ENCODE results near the gene MRNIP. TPM values are rescaled to one million over a fixed set of nuclear protein-coding genes. Genes with fewer than 3 reads are reported as not detected.
"Not testable (repeated sequence)": the region's sequence is repeated elsewhere in the genome, so short reads cannot be mapped to it uniquely, and the experiment has no call there.

The MRNIP gene
- total and polyA plus RNA-seq, 5 donors from 2014 or later = 10.2 to 46.4 (median 18.2) TPM

DNA sequence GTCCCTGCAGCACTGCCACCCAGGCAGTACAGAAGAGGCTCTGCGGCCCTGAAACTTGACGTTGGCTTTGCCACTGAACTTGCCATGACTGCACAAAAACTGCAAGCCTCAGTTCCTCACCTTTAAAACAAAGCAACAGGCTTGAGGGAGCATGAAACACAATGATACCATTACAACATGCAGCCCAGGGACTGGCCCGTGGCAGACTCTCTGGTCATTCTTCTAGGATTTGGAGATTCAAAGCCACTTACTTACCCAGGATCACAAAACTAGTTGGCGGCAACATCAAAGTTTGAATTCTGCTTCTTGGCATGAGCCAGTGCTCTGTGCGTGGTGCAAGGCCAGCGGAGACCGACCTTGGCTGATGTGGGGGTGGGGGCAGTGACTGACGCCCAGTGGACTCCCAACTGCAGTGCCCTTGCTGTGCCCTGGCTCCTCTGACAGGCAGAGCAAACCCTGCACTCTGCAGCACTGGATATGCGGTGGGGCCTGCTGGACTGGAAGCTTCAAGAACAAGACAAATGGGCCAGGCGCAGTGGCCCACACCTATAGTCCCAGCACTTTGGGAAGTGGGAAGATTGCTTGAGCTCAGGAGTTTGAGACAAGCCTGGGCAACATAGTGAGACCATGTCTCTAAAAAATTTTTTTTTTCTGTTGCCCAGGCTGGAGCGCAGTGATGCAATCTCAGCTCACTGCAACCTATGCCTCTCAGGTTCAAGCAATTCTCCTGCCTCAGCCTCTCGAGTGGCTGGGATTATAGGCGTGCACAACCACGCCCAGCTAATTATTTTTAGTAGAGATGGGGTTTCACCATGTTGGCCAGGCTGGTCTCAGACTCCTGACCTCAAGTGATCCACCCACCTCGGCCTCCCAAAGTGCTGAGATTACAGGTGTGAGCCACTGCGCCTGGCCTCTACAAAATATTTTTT lies 19.0 kb downstream of the MRNIP start:
- H3K9me3 ChIP-seq (ENCODE audit: control insufficient read depth in 2 of 2, low read length in 2 of 2) = no peaks in the 10 kb centered on the region
- H3K27me3 Mint-ChIP-seq = no peaks in the 10 kb centered on the region
- peaks cover 32% of the 10 kb centered on the region for H3K36me3 Mint-ChIP-seq
- peak overlapping the region in 1 of 4 donors; percentile 21 for H3K4me3 Mint-ChIP-seq
- no peak overlapping the region for H3K27ac ChIP-seq (ENCODE audit: insufficient read depth, low read length, poor library complexity, severe bottlenecking)
- peaks cover 0 to 2% (median 0%) of the 10 kb centered on the region in 7 donors for H3K9me3 Mint-ChIP-seq
- H3K4me1 Mint-ChIP-seq = peaks cover 10 to 19% (median 14%) of the 10 kb centered on the region in 4 donors
- H3K4me3 ChIP-seq (ENCODE audit: low read depth, low read length) = no peak overlapping the region
- peaks cover 30% of the 10 kb centered on the region for H3K36me3 ChIP-seq (ENCODE audit: control insufficient read depth, insufficient read depth, low read length)
- H3K27me3 ChIP-seq (ENCODE audit: control insufficient read depth, insufficient read depth, low read length) = no peaks in the 10 kb centered on the region
- peaks cover 17% of the 10 kb centered on the region for H3K4me1 ChIP-seq (ENCODE audit: control insufficient read depth, insufficient read depth, low read length, poor library complexity, severe bottlenecking)
- no peak for ATAC-seq (ENCODE audit: low read depth in 2 of 2)
- DNase-seq = no peak
- H3K27ac Mint-ChIP-seq = peak overlapping the region in 1 of 3 donors; percentile 59

GRCh38 chr5:179837076-179838011 lies 21.3 kb downstream of the MRNIP start:
- Histone ChIP-seq H3K27ac (ENCODE audit: insufficient read depth, low read length, poor library complexity, severe bottlenecking) (peak overlapping the region; percentile 85), H3K9me3 (ENCODE audit: control insufficient read depth in 2 of 2, low read length in 2 of 2) (no peaks in the 10 kb centered on the region), H3K27me3 (ENCODE audit: control insufficient read depth, insufficient read depth, low read length) (no peaks in the 10 kb centered on the region), H3K4me1 (ENCODE audit: control insufficient read depth, insufficient read depth, low read length, poor library complexity, severe bottlenecking) (peaks cover 17% of the 10 kb centered on the region), H3K36me3 (ENCODE audit: control insufficient read depth, insufficient read depth, low read length) (peaks cover 49% of the 10 kb centered on the region), H3K4me3 (ENCODE audit: low read depth, low read length) (peak overlapping the region; percentile 42)
- no peak for ATAC-seq (ENCODE audit: low read depth in 2 of 2)
- Mint-ChIP-seq H3K4me1 (peaks cover 10 to 25% (median 19%) of the 10 kb centered on the region in 4 donors), H3K36me3 (peaks cover 44% of the 10 kb centered on the region), H3K4me3 (peak overlapping the region; percentile 56 to 83 (median 67)), H3K27me3 (no peaks in the 10 kb centered on the region), H3K27ac (peak overlapping the region; percentile 94 to 95 (median 95)), H3K9me3 (peaks cover 0 to 2% (median 0%) of the 10 kb centered on the region in 7 donors)
- no peak for DNase-seq

- Histone ChIP-seq H3K36me3 (ENCODE audit: control insufficient read depth, insufficient read depth, low read length) (peaks cover 51% of the 10 kb centered on the region), H3K9me3 (ENCODE audit: control insufficient read depth in 2 of 2, low read length in 2 of 2) (no peaks in the 10 kb centered on the region), H3K27me3 (ENCODE audit: control insufficient read depth, insufficient read depth, low read length) (no peaks in the 10 kb centered on the region), H3K27ac (ENCODE audit: insufficient read depth, low read length, poor library complexity, severe bottlenecking) (peak overlapping the region; percentile 85), H3K4me1 (ENCODE audit: control insufficient read depth, insufficient read depth, low read length, poor library complexity, severe bottlenecking) (peaks cover 17% of the 10 kb centered on the region), H3K4me3 (ENCODE audit: low read depth, low read length) (peak overlapping the region; percentile 42)
- peak; percentile 96 for ATAC-seq (ENCODE audit: low read depth in 2 of 2)
- peak; percentile 51 to 90 (median 68) for DNase-seq
- H3K4me3 Mint-ChIP-seq = peak overlapping the region; percentile 56 to 83 (median 67)
- peaks cover 45% of the 10 kb centered on the region for H3K36me3 Mint-ChIP-seq
- peak overlapping the region; percentile 94 to 95 (median 95) for H3K27ac Mint-ChIP-seq
- no peaks in the 10 kb centered on the region for H3K27me3 Mint-ChIP-seq
- H3K9me3 Mint-ChIP-seq = peaks cover 0 to 2% (median 0%) of the 10 kb centered on the region in 7 donors
- H3K4me1 Mint-ChIP-seq = peaks cover 10 to 25% (median 20%) of the 10 kb centered on the region in 4 donors
Measured at GRCh38 chr5:179836225-179837019, 22.2 kb downstream of the MRNIP start.

- not testable (repeated sequence) for H3K9me3 Mint-ChIP-seq; DNase-seq; H3K27me3 ChIP-seq (ENCODE audit: control insufficient read depth, insufficient read depth, low read length); H3K9me3 ChIP-seq (ENCODE audit: control insufficient read depth in 2 of 2, low read length in 2 of 2); H3K27ac ChIP-seq (ENCODE audit: insufficient read depth, low read length, poor library complexity, severe bottlenecking); H3K4me3 Mint-ChIP-seq; H3K4me3 ChIP-seq (ENCODE audit: low read depth, low read length); H3K27me3 Mint-ChIP-seq; ATAC-seq (ENCODE audit: low read depth in 2 of 2); H3K27ac Mint-ChIP-seq
- Histone ChIP-seq H3K4me1 (ENCODE audit: control insufficient read depth, insufficient read depth, low read length, poor library complexity, severe bottlenecking) (peaks cover 17% of the 10 kb centered on the region), H3K36me3 (ENCODE audit: control insufficient read depth, insufficient read depth, low read length) (peaks cover 55% of the 10 kb centered on the region)
- Mint-ChIP-seq H3K4me1 (peaks cover 15 to 26% (median 26%) of the 10 kb centered on the region in 4 donors), H3K36me3 (peaks cover 49% of the 10 kb centered on the region)
Measured at GRCh38 chr5:179834871-179835270, 23.7 kb downstream of the MRNIP start.

GRCh38 chr5:179834120-179834519 lies 24.5 kb downstream of the MRNIP start:
- H3K4me3 Mint-ChIP-seq = peak overlapping the region in 1 of 4 donors; percentile 58
- no peak for DNase-seq
- H3K9me3 ChIP-seq (ENCODE audit: control insufficient read depth in 2 of 2, low read length in 2 of 2) = no peaks in the 10 kb centered on the region
- H3K4me3 ChIP-seq (ENCODE audit: low read depth, low read length) = no peak overlapping the region
- peaks cover 57% of the 10 kb centered on the region for H3K36me3 Mint-ChIP-seq
- H3K4me1 ChIP-seq (ENCODE audit: control insufficient read depth, insufficient read depth, low read length, poor library complexity, severe bottlenecking) = peaks cover 17% of the 10 kb centered on the region
- H3K27ac Mint-ChIP-seq = no peak overlapping the region
- H3K4me1 Mint-ChIP-seq = peaks cover 15 to 29% (median 28%) of the 10 kb centered on the region in 4 donors
- no peak for ATAC-seq (ENCODE audit: low read depth in 2 of 2)
- no peak overlapping the region for H3K27ac ChIP-seq (ENCODE audit: insufficient read depth, low read length, poor library complexity, severe bottlenecking)
- peaks cover 59% of the 10 kb centered on the region for H3K36me3 ChIP-seq (ENCODE audit: control insufficient read depth, insufficient read depth, low read length)
- H3K9me3 Mint-ChIP-seq = peaks cover 0 to 2% (median 0%) of the 10 kb centered on the region in 7 donors
- H3K27me3 ChIP-seq (ENCODE audit: control insufficient read depth, insufficient read depth, low read length) = no peaks in the 10 kb centered on the region
- H3K27me3 Mint-ChIP-seq = no peaks in the 10 kb centered on the region

- H3K4me3 Mint-ChIP-seq = peak overlapping the region in 1 of 4 donors; percentile 58
- peaks cover 63% of the 10 kb centered on the region for H3K36me3 ChIP-seq (ENCODE audit: control insufficient read depth, insufficient read depth, low read length)
Measured at GRCh38 chr5:179833709-179834070, 24.9 kb downstream of the MRNIP start.

More at GRCh38 chr5:179833709-179834070, 24.9 kb downstream of the MRNIP start:
- peaks cover 0 to 2% (median 0%) of the 10 kb centered on the region in 7 donors for H3K9me3 Mint-ChIP-seq
- H3K27ac Mint-ChIP-seq = peak overlapping the region in 1 of 3 donors; percentile 48
- H3K27me3 Mint-ChIP-seq = no peaks in the 10 kb centered on the region
- no peak for ATAC-seq (ENCODE audit: low read depth in 2 of 2)
- Histone ChIP-seq H3K9me3 (ENCODE audit: control insufficient read depth in 2 of 2, low read length in 2 of 2) (no peaks in the 10 kb centered on the region), H3K4me3 (ENCODE audit: low read depth, low read length) (no peak overlapping the region), H3K27me3 (ENCODE audit: control insufficient read depth, insufficient read depth, low read length) (no peaks in the 10 kb centered on the region), H3K27ac (ENCODE audit: insufficient read depth, low read length, poor library complexity, severe bottlenecking) (no peak overlapping the region), H3K4me1 (ENCODE audit: control insufficient read depth, insufficient read depth, low read length, poor library complexity, severe bottlenecking) (peaks cover 17% of the 10 kb centered on the region)
- H3K4me1 Mint-ChIP-seq = peaks cover 15 to 30% (median 29%) of the 10 kb centered on the region in 4 donors
- peaks cover 61% of the 10 kb centered on the region for H3K36me3 Mint-ChIP-seq
- DNase-seq = no peak
